Peyer's patch (tissue), 4 donors: ENCODE measurements around the gene LFNG. TPM values are rescaled to one million over a fixed set of nuclear protein-coding genes. Genes with fewer than 3 reads are reported as not detected.
A peak's percentile ranks its signal among the peaks of the same experiment; 100 is the strongest.

Experiments
- DNase-seq, 3 donors: peaks; one replicate each; pipeline ENCODE4 v3.0.0-alpha.2; 2017 to 2019
- H3K27ac ChIP-seq, 4 donors: fragments of 200-600 bp; sonication (generic); one replicate each; pipeline ENCODE4 v1.5.1; 2016 to 2019
- H3K27me3 ChIP-seq, 2 donors: fragments of 200-600 bp; sonication (generic); one replicate each; pipeline ENCODE4 v1.5.1; 2019
- H3K36me3 ChIP-seq, 3 donors: fragments of 200-600 bp; sonication (generic); one replicate each; pipeline ENCODE4 v1.5.1; 2016 to 2019
- H3K4me1 ChIP-seq, 4 donors: fragments of 200-600 bp; sonication (generic); one replicate each; pipeline ENCODE4 v1.5.1; 2016 to 2019
- H3K4me3 ChIP-seq, 4 donors: fragments of 200-600 bp; sonication (generic); 1 replicate in 3 of 4; 2 replicates in 1 of 4; pipeline ENCODE4 v1.5.1; 2016 to 2019; ENCODE audit warnings: mild to moderate bottlenecking in 1 of 4
- H3K9me3 ChIP-seq, 4 donors: fragments of 200-600 bp; sonication (generic); one replicate each; pipeline ENCODE4 v1.5.1; 2016 to 2019; ENCODE audit warnings: mild to moderate bottlenecking in 1 of 4
- CTCF ChIP-seq, 6 experiments: fragments of 450-650 bp in 4 of 6; fragments of 200-600 bp in 2 of 6; sonication (generic) in 1 of 6; IDR thresholded peaks; one replicate each; pipeline ENCODE4 v1.5.1; 2017 to 2019; ENCODE audit warnings: antibody characterized with exemption in 6 of 6, mild to moderate bottlenecking in 3 of 6, moderate library complexity in 1 of 6
- POLR2A ChIP-seq, 2 donors: fragments of 450-650 bp; IDR thresholded peaks; one replicate each; pipeline ENCODE4 v1.5.1; 2017; ENCODE audit warnings: antibody characterized with exemption in 2 of 2, mild to moderate bottlenecking in 2 of 2, moderate library complexity in 2 of 2
- total RNA-seq, 4 donors: library from RNA; depleted of rRNA; stranded (reverse); fragments of >200 nt; gene quantifications; one replicate each; pipeline ENCODE4 v1.1.0, GENCODE V29; 2016

Gene LFNG
- total RNA-seq, 4 donors from 2014 or later, result 22.3 to 104 (median 41.7) TPM

GRCh38 chr7:2541291-2542010 is 21.9 kb downstream of the LFNG start:
- H3K4me3 ChIP-seq, result no peak overlapping the region
- H3K9me3 ChIP-seq, result no peaks in the 10 kb centered on the region
- no peak overlapping the region for H3K27ac ChIP-seq
- peak in 2 of 3 donors; percentile 8 to 45 for DNase-seq
- no peak for TF ChIP-seq POLR2A (IDR thresholded peaks at IDR 0.05)
- TF ChIP-seq CTCF (IDR thresholded peaks at IDR 0.05), result no peak
- no peaks in the 10 kb centered on the region for H3K4me1 ChIP-seq
- H3K27me3 ChIP-seq, result no peaks in the 10 kb centered on the region
- H3K36me3 ChIP-seq, result peaks cover 0 to 83% (median 0%) of the 10 kb centered on the region in 3 donors

DNA sequence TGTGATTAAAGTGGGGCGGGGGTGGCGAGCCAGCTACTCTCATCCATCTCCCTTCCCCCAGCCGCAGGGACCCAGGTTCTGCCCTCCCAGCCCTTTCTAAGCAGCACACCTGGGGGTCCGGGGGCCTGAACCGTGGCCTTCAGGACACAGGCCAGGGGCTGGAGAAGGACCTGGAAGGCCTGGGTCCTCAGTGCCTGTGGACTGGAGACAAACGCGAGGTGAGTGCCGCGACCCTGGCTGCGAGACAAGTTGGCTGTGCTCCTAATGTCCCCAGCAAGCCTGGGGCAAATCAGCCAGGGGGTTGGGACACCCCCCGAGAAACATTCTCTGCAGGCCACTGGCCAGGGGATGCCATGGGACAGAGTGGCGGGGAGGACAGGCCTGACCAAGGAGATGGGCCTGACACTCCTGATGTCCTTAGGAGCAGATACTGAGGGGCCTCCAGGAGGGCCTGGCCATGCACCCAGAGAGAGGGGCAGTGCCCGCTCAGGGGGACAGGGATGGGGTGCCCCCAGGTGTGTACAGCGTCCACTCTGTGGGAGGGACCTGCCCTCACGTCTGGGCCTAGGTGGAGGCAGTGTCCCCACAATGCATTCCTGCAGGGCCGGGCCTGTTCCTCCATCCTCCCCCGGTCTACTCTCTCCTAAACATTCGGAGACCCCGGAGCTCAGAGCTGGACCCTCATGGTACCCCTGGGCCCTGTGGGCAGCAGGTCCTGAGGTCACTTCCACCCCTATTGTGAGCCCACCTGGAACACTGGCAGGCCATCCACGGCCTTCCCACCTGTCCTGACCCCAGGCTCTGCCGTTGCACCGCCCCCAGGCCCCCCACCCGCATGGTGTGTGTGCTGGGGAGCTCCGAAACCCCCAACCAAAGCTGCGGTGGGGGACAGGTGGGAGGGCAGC is 22.7 kb downstream of the LFNG start:
- DNase-seq, result peak in 2 of 3 donors; percentile 11 to 43

GRCh38 chr7:2542916-2543871 is 23.6 kb downstream of the LFNG start:
- DNase-seq, result peak in 2 of 3 donors; percentile 12 to 44
- no peak overlapping the region for H3K27ac ChIP-seq
- H3K4me3 ChIP-seq, result no peak overlapping the region
- peaks cover 0 to 95% (median 0%) of the 10 kb centered on the region in 3 donors for H3K36me3 ChIP-seq
- no peaks in the 10 kb centered on the region for H3K4me1 ChIP-seq
- TF ChIP-seq POLR2A (IDR thresholded peaks at IDR 0.05), result no peak
- no peak for TF ChIP-seq CTCF (IDR thresholded peaks at IDR 0.05)
- H3K27me3 ChIP-seq, result no peaks in the 10 kb centered on the region
- H3K9me3 ChIP-seq, result no peaks in the 10 kb centered on the region

More for the DNA sequence above, 22.7 kb downstream of the LFNG start:
- H3K36me3 ChIP-seq, result peaks cover 0 to 91% (median 0%) of the 10 kb centered on the region in 3 donors
- no peaks in the 10 kb centered on the region for H3K9me3 ChIP-seq
- H3K27ac ChIP-seq, result no peak overlapping the region
- no peak overlapping the region for H3K4me3 ChIP-seq
- H3K4me1 ChIP-seq, result no peaks in the 10 kb centered on the region
- TF ChIP-seq POLR2A (IDR thresholded peaks at IDR 0.05) (no peak), CTCF (IDR thresholded peaks at IDR 0.05) (no peak)
- no peaks in the 10 kb centered on the region for H3K27me3 ChIP-seq

- no peaks in the 10 kb centered on the region for H3K9me3 ChIP-seq
- DNase-seq, result peak in 2 of 3 donors; percentile 8 to 35
- peaks cover 0 to 95% (median 0%) of the 10 kb centered on the region in 3 donors for H3K36me3 ChIP-seq
- TF ChIP-seq POLR2A (IDR thresholded peaks at IDR 0.05), result no peak
- no peak for TF ChIP-seq CTCF (IDR thresholded peaks at IDR 0.05)
- no peak overlapping the region for H3K4me3 ChIP-seq
- no peaks in the 10 kb centered on the region for H3K4me1 ChIP-seq
- no peak overlapping the region for H3K27ac ChIP-seq
- H3K27me3 ChIP-seq, result no peaks in the 10 kb centered on the region
Measured at GRCh38 chr7:2544541-2545188, 25.1 kb downstream of the LFNG start.
